Activated gamma-delta T cell treated with Interleukin-2 at 50 U/mL for 16 hours (primary cell): Measurements from ENCODE around the gene CCDC187.

Experiments
- DNase-seq: peaks from one replicate; pipeline ENCODE4 v3.0.0-alpha.2; 2020

The CCDC187 gene

GRCh38 chr9:136339173-136339957 lies 35.5 kb upstream of the CCDC187 start:
- DNase-seq = no peak

GRCh38 chr9:136338511-136338910 lies 34.6 kb upstream of the CCDC187 start:
- DNase-seq = no peak

- DNase-seq = no peak
These were observed 33.8 kb upstream of the CCDC187 start for GRCh38 chr9:136337416-136338395.

- DNase-seq = no peak
These were observed 33.0 kb upstream of the CCDC187 start for GRCh38 chr9:136336881-136337280.

GRCh38 chr9:136336156-136336870 lies 32.4 kb upstream of the CCDC187 start:
- no peak for DNase-seq

GRCh38 chr9:136335296-136336155 lies 31.6 kb upstream of the CCDC187 start:
- no peak for DNase-seq

GRCh38 chr9:136334541-136334940 lies 30.6 kb upstream of the CCDC187 start:
- DNase-seq = no peak

- DNase-seq = no peak
These were observed 29.6 kb upstream of the CCDC187 start for GRCh38 chr9:136333486-136333885.

GRCh38 chr9:136333045-136333444 lies 29.2 kb upstream of the CCDC187 start:
- no peak for DNase-seq

- no peak for DNase-seq
These were observed 28.6 kb upstream of the CCDC187 start for GRCh38 chr9:136332482-136332983.

- DNase-seq = no peak
These were observed 27.9 kb upstream of the CCDC187 start for GRCh38 chr9:136331556-136332481.

GRCh38 chr9:136331030-136331429 lies 27.1 kb upstream of the CCDC187 start:
- no peak for DNase-seq

- DNase-seq = no peak
These were observed 26.6 kb upstream of the CCDC187 start for GRCh38 chr9:136330406-136330990.

- DNase-seq = no peak
These were observed 25.9 kb upstream of the CCDC187 start for GRCh38 chr9:136329636-136330405.

- DNase-seq = no peak
These were observed 25.3 kb upstream of the CCDC187 start for GRCh38 chr9:136329211-136329627.

- no peak for DNase-seq
These were observed 24.7 kb upstream of the CCDC187 start for GRCh38 chr9:136328622-136329041.

- no peak for DNase-seq
These were observed 24.2 kb upstream of the CCDC187 start for GRCh38 chr9:136328011-136328621.

- no peak for DNase-seq
These were observed 23.5 kb upstream of the CCDC187 start, which contains the start of gene GPSM1 for GRCh38 chr9:136327304-136327974. GPSM1 (plus strand) TSS chr9:136327539; CDS start chr9:136327696, 157 bp downstream.
